Hepatocyte (in vitro differentiated cells): ENCODE measurements around the gene MAPRE3.

Experiments used
- CTCF ChIP-seq: fragments of 200-600 bp; sonication (generic); IDR thresholded peaks from 2 replicates; pipeline ENCODE4 v1.5.1; 2016; ENCODE audit warnings: antibody characterized with exemption, mild to moderate bottlenecking; ENCODE audit not compliant: poor library complexity
- EZH2 ChIP-seq: fragments of 200-600 bp; sonication (generic); IDR thresholded peaks from 2 replicates; pipeline ENCODE4 v1.6.1; 2016; ENCODE audit warnings: antibody characterized with exemption, mild to moderate bottlenecking, borderline replicate concordance

GRCh38 chr2:26976237-26976636, 5.8 kb downstream of the MAPRE3 start:
- no peak for TF ChIP-seq CTCF
- TF ChIP-seq EZH2: no peak
